Measurements from ENCODE around the gene AGXT.

The AGXT gene

GRCh38 chr2:240894006-240894405, 25.4 kb downstream of the AGXT start:
- no peak for DNase-seq (ENCODE audit: extremely low read depth, low read depth)
- TF ChIP-seq CTCF (IDR thresholded peaks at IDR 0.05; ENCODE audit: low read depth, low read length), result no peak

GRCh38 chr2:240894836-240895558, 26.4 kb downstream of the AGXT start:
- no peak for TF ChIP-seq CTCF (IDR thresholded peaks at IDR 0.05; ENCODE audit: low read depth, low read length)
- no peak for DNase-seq (ENCODE audit: extremely low read depth, low read depth)

GRCh38 chr2:240895656-240896388, 27.2 kb downstream of the AGXT start, which contains the start of gene MAB21L4:
MAB21L4 (minus strand) TSS chr2:240896156; CDS start chr2:240895997, 159 bp downstream.
- no peak for DNase-seq (ENCODE audit: extremely low read depth, low read depth)
- no peak for TF ChIP-seq CTCF (IDR thresholded peaks at IDR 0.05; ENCODE audit: low read depth, low read length)

- no peak for DNase-seq (ENCODE audit: extremely low read depth, low read depth)
- no peak for TF ChIP-seq CTCF (IDR thresholded peaks at IDR 0.05; ENCODE audit: low read depth, low read length)
These were observed 27.8 kb downstream of the AGXT start for GRCh38 chr2:240896394-240896793.

- no peak for DNase-seq (ENCODE audit: extremely low read depth, low read depth)
- TF ChIP-seq CTCF (IDR thresholded peaks at IDR 0.05; ENCODE audit: low read depth, low read length), result no peak
These were observed 28.5 kb downstream of the AGXT start for GRCh38 chr2:240896871-240897692.

- DNase-seq (ENCODE audit: extremely low read depth, low read depth), result no peak
- no peak for TF ChIP-seq CTCF (IDR thresholded peaks at IDR 0.05; ENCODE audit: low read depth, low read length)
These were observed 29.6 kb downstream of the AGXT start for GRCh38 chr2:240898108-240898730.
